Thymus (tissue), 11 donors: ENCODE measurements around the gene TBC1D8. TPM values are rescaled to one million over a fixed set of nuclear protein-coding genes. Genes with fewer than 3 reads are reported as not detected.

Experiments used
- DNase-seq, 9 donors: peaks; one replicate each; pipeline ENCODE4 v3.0.0-alpha.2; 2013; ENCODE audit warnings: low spot score in 9 of 9, low read depth in 6 of 9, missing footprints in 1 of 9
- H3K27ac ChIP-seq, 2 donors: one replicate each; pipeline ENCODE4 v1.5.1; 2013; ENCODE audit warnings: control low read depth in 1 of 2, low read depth in 1 of 2, low read length in 1 of 2, mild to moderate bottlenecking in 1 of 2, moderate library complexity in 1 of 2
- H3K27me3 ChIP-seq, 2 donors: one replicate each; pipeline ENCODE4 v1.5.1; 2013; ENCODE audit warnings: low read length in 1 of 2; ENCODE audit not compliant: control insufficient read depth in 2 of 2, insufficient read depth in 1 of 2
- H3K36me3 ChIP-seq, 2 donors: one replicate each; pipeline ENCODE4 v1.5.1; 2013; ENCODE audit warnings: low read length in 1 of 2, mild to moderate bottlenecking in 1 of 2, moderate library complexity in 1 of 2; ENCODE audit not compliant: control insufficient read depth in 2 of 2, insufficient read depth in 2 of 2
- H3K4me1 ChIP-seq, 2 donors: one replicate each; pipeline ENCODE4 v1.5.1; 2013; ENCODE audit warnings: low read length in 2 of 2; ENCODE audit not compliant: control insufficient read depth in 2 of 2, insufficient read depth in 2 of 2
- H3K4me3 ChIP-seq, 2 donors: one replicate each; pipeline ENCODE4 v1.5.1; 2013; ENCODE audit warnings: low read length in 2 of 2, control low read depth in 1 of 2, mild to moderate bottlenecking in 1 of 2
- H3K9me3 ChIP-seq, 2 donors: one replicate each; pipeline ENCODE4 v1.5.1; 2013; ENCODE audit warnings: low read length in 1 of 2, mild to moderate bottlenecking in 1 of 2; ENCODE audit not compliant: control insufficient read depth in 2 of 2, insufficient read depth in 1 of 2
- WGBS: extraction: QIAGEN DNeasy Blood & Tissue Kit; methylation state at CpG from one replicate; pipeline ENCODE4 v1.1.7; 2013; 5-methylcytosine and 5-hydroxymethylcytosine counted together
- polyA plus RNA-seq: library from polyadenylated mRNA; stranded (reverse); fragments of 200-250 nt; gene quantifications from one replicate; pipeline ENCODE4 v1.2.3, GENCODE V29; 2013
- total RNA-seq: library from RNA; stranded (reverse); fragments of 120-200 nt; gene quantifications from one replicate; pipeline ENCODE4 v1.2.4, GENCODE V29; 2013
- donor health status: healthy.

The TBC1D8 gene
- total and polyA plus RNA-seq, 2 donors = 7.7 to 16.5 TPM

GRCh38 chr2:100969998-100970397 lies 181.2 kb downstream of the TBC1D8 start:
- Histone ChIP-seq H3K4me1 (no peaks in the 10 kb centered on the region), H3K36me3 (peaks cover 0 to 4% of the 10 kb centered on the region in 2 donors), H3K27me3 (peaks cover 0 to 2% of the 10 kb centered on the region in 2 donors), H3K4me3 (no peak overlapping the region), H3K27ac (no peak overlapping the region), H3K9me3 (no peaks in the 10 kb centered on the region)
- WGBS = 95% methylated on average over 7 of the region's 7 CpGs
- DNase-seq = no peak

- 94% methylated on average over 28 of the region's 28 CpGs for WGBS
- Histone ChIP-seq H3K4me1 (peaks cover 0 to 15% of the 10 kb centered on the region in 2 donors), H3K4me3 (no peak overlapping the region), H3K27ac (no peak overlapping the region), H3K27me3 (no peaks in the 10 kb centered on the region), H3K36me3 (peaks cover 0 to 4% of the 10 kb centered on the region in 2 donors), H3K9me3 (no peaks in the 10 kb centered on the region)
- DNase-seq = no peak
Observed at GRCh38 chr2:100968146-100969145, 182.7 kb downstream of the TBC1D8 start.

GRCh38 chr2:100967716-100968115 lies 183.5 kb downstream of the TBC1D8 start:
- H3K36me3 ChIP-seq = peaks cover 0 to 4% of the 10 kb centered on the region in 2 donors
- no peak overlapping the region for H3K27ac ChIP-seq
- H3K27me3 ChIP-seq = no peaks in the 10 kb centered on the region
- H3K9me3 ChIP-seq = no peaks in the 10 kb centered on the region
- peaks cover 0 to 15% of the 10 kb centered on the region in 2 donors for H3K4me1 ChIP-seq
- no peak overlapping the region for H3K4me3 ChIP-seq
- 92% methylated on average over 8 of the region's 8 CpGs for WGBS
- no peak for DNase-seq

GRCh38 chr2:100965596-100965995 lies 185.6 kb downstream of the TBC1D8 start:
- Histone ChIP-seq H3K27me3 (no peaks in the 10 kb centered on the region), H3K9me3 (no peaks in the 10 kb centered on the region), H3K4me1 (peaks cover 0 to 15% of the 10 kb centered on the region in 2 donors), H3K27ac (no peak overlapping the region), H3K36me3 (peaks cover 0 to 4% of the 10 kb centered on the region in 2 donors), H3K4me3 (no peak overlapping the region)
- no peak for DNase-seq
- 97% methylated on average over 5 of the region's 5 CpGs for WGBS

GRCh38 chr2:100964681-100965169 lies 186.5 kb downstream of the TBC1D8 start:
- DNase-seq = no peak
- 87% methylated on average over 11 of the region's 11 CpGs for WGBS
- peaks cover 0 to 15% of the 10 kb centered on the region in 2 donors for H3K4me1 ChIP-seq

GRCh38 chr2:100964222-100964621 lies 187.0 kb downstream of the TBC1D8 start:
- H3K9me3 ChIP-seq = no peaks in the 10 kb centered on the region
- H3K4me1 ChIP-seq = peaks cover 0 to 15% of the 10 kb centered on the region in 2 donors
- H3K27ac ChIP-seq = no peak overlapping the region
- WGBS = 61% methylated on average over 12 of the region's 12 CpGs
- no peak overlapping the region for H3K4me3 ChIP-seq
- peaks cover 0 to 4% of the 10 kb centered on the region in 2 donors for H3K36me3 ChIP-seq
- peak in 6 of 9 donors; percentile 22 to 70 (median 32) for DNase-seq
- H3K27me3 ChIP-seq = no peaks in the 10 kb centered on the region

More at GRCh38 chr2:100964681-100965169, 186.5 kb downstream of the TBC1D8 start:
- no peak overlapping the region for H3K27ac ChIP-seq
- no peaks in the 10 kb centered on the region for H3K9me3 ChIP-seq
- H3K36me3 ChIP-seq = peaks cover 0 to 4% of the 10 kb centered on the region in 2 donors
- H3K4me3 ChIP-seq = no peak overlapping the region
- no peaks in the 10 kb centered on the region for H3K27me3 ChIP-seq

GRCh38 chr2:100963026-100963375 lies 188.2 kb downstream of the TBC1D8 start:
- 96% methylated on average over 4 of the region's 4 CpGs for WGBS

GRCh38 chr2:100962366-100963025 lies 188.7 kb downstream of the TBC1D8 start:
- H3K27ac ChIP-seq = no peak overlapping the region
- peaks cover 0 to 15% of the 10 kb centered on the region in 2 donors for H3K4me1 ChIP-seq
- 96% methylated on average over 12 of the region's 12 CpGs for WGBS
- H3K27me3 ChIP-seq = no peaks in the 10 kb centered on the region
- H3K9me3 ChIP-seq = no peaks in the 10 kb centered on the region
- DNase-seq = no peak
- no peak overlapping the region for H3K4me3 ChIP-seq
- no peaks in the 10 kb centered on the region for H3K36me3 ChIP-seq

More at GRCh38 chr2:100963026-100963375, 188.2 kb downstream of the TBC1D8 start:
- Histone ChIP-seq H3K27ac (no peak overlapping the region), H3K4me1 (peaks cover 0 to 15% of the 10 kb centered on the region in 2 donors), H3K36me3 (no peaks in the 10 kb centered on the region), H3K9me3 (no peaks in the 10 kb centered on the region), H3K4me3 (no peak overlapping the region), H3K27me3 (no peaks in the 10 kb centered on the region)
- DNase-seq = no peak

GRCh38 chr2:100960688-100961087 lies 190.5 kb downstream of the TBC1D8 start:
- Histone ChIP-seq H3K36me3 (no peaks in the 10 kb centered on the region), H3K27me3 (no peaks in the 10 kb centered on the region), H3K9me3 (no peaks in the 10 kb centered on the region), H3K4me1 (peaks cover 0 to 15% of the 10 kb centered on the region in 2 donors), H3K4me3 (no peak overlapping the region), H3K27ac (no peak overlapping the region)
- WGBS = 96% methylated on average over 4 of the region's 4 CpGs
- no peak for DNase-seq
